Neural crest cell (in vitro differentiated cells): ENCODE measurements around the gene GGTLC3. TPM values are rescaled to one million over a fixed set of nuclear protein-coding genes. Genes with fewer than 3 reads are reported as not detected.
A peak's percentile ranks its signal among the peaks of the same experiment; 100 is the strongest.
"Not testable (repeated sequence)": the region's sequence is repeated elsewhere in the genome, so short reads cannot be mapped to it uniquely, and the experiment has no call there.

Source experiments
- DNase-seq: peaks from one replicate; pipeline ENCODE4 v3.0.0; 2021; ENCODE audit warnings: low read depth, mixed read lengths, low spot score
- H3K27ac Mint-ChIP-seq: one replicate; pipeline ENCODE4 v1.8.0; 2021; ENCODE audit warnings: mild to moderate bottlenecking, mixed read lengths; ENCODE audit not compliant: unreplicated experiment
- H3K27me3 Mint-ChIP-seq: 2 replicates; pipeline ENCODE4 v1.8.0; 2021; ENCODE audit warnings: low read depth, mild to moderate bottlenecking, mixed read lengths
- H3K36me3 Mint-ChIP-seq: 2 replicates; pipeline ENCODE4 v1.8.0; 2021; ENCODE audit warnings: low read depth, mild to moderate bottlenecking, mixed read lengths
- H3K4me1 Mint-ChIP-seq: 2 replicates; pipeline ENCODE4 v1.8.0; 2021; ENCODE audit warnings: mixed read lengths
- H3K4me3 Mint-ChIP-seq: one replicate; pipeline ENCODE4 v1.8.0; 2021; ENCODE audit warnings: mild to moderate bottlenecking, mixed read lengths
- H3K9me3 Mint-ChIP-seq: 2 replicates; pipeline ENCODE4 v1.8.0; 2021; ENCODE audit warnings: mixed read lengths
- total RNA-seq: library from RNA; stranded (reverse); gene quantifications from 2 replicates; pipeline ENCODE4 v1.2.1, GENCODE V29; 2021

GGTLC3 gene
- total RNA-seq, 1 donor from 2014 or later, result not detected

DNA sequence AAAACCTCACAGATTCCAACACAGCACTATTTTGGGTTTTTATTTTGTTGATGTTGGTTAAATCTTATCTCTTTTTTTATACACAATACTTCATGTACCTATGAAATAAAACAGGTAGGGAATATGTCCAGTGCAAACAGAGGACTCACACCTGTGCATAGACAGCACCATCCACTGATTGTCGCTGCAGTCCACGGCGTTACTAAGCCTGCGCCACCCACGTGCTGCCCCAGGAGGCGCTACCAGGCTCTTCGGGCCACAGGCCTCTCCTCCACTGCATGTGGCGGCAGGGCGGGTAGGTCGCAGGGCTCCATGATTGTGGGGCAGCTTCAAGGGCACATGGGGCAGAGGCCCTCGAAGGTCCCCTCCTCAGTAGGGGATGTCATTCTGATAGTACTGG, 15.7 kb upstream of the GGTLC3 start:
- H3K27me3 Mint-ChIP-seq, H3K27ac Mint-ChIP-seq, H3K9me3 Mint-ChIP-seq, H3K4me3 Mint-ChIP-seq, DNase-seq, H3K36me3 Mint-ChIP-seq, H3K4me1 Mint-ChIP-seq: not testable (repeated sequence)

GRCh38 chr22:18529416-18530145, 11.6 kb upstream of the GGTLC3 start:
- not testable (repeated sequence) for H3K36me3 Mint-ChIP-seq, H3K27me3 Mint-ChIP-seq, H3K27ac Mint-ChIP-seq, H3K4me3 Mint-ChIP-seq, H3K9me3 Mint-ChIP-seq, DNase-seq, H3K4me1 Mint-ChIP-seq

DNA sequence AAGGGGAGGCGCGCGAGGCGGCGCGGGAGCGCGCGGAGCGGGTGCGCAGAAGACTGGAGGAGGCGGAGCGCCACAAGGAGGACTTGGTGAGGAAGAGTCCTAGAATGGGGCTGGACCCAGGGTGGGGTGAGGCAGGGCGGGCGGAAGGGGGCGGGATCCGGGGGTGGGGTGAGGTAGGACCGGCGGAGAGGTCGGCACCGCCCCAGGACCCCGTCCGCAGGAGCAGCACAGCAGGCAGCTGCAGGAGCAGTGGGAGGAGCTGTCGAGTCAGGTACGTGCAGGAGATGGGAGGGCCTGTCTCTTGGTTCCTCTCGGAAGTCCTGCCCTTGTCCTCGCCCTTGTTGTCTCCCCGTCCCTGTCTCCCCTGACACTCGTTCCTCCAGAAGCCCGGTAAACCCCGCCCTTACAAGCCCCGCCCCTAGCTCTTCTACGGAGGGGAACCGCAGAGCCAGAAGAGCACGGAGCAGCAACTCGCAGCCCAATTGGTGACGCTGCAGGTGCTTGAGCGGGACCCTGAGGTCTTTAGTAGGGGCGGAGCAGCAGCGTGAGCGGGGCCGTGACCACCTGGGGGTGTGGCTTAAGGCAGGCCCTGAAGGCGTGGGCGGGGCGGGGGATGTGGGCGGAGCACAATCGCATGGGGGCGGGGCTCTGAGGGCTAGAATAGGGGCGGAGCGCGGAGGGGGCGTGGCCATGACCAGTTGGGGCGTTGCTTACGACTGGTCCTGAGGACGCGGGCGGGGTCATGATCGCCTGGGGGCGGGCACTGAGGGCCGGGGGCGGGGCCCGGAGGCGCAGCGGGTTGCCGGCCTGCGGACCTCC, 10.8 kb upstream of the GGTLC3 start:
- not testable (repeated sequence) for H3K4me1 Mint-ChIP-seq, H3K27me3 Mint-ChIP-seq, H3K36me3 Mint-ChIP-seq, H3K4me3 Mint-ChIP-seq, H3K9me3 Mint-ChIP-seq, H3K27ac Mint-ChIP-seq
- peak; percentile 72 for DNase-seq

GRCh38 chr22:18527752-18528596, 10.0 kb upstream of the GGTLC3 start, which contains the start of gene TMEM191B:
Gene TMEM191B, plus strand, starts transcription at chr22:18527802. Its CDS starts 179 bp downstream, at chr22:18527981.
- not testable (repeated sequence) for H3K36me3 Mint-ChIP-seq, H3K9me3 Mint-ChIP-seq, H3K4me1 Mint-ChIP-seq, DNase-seq, H3K4me3 Mint-ChIP-seq, H3K27ac Mint-ChIP-seq, H3K27me3 Mint-ChIP-seq

- H3K4me1 Mint-ChIP-seq, DNase-seq, H3K4me3 Mint-ChIP-seq: not testable (repeated sequence)
Measured at GRCh38 chr22:18523328-18523727, 5.4 kb upstream of the GGTLC3 start.

GRCh38 chr22:18522762-18523161, 4.8 kb upstream of the GGTLC3 start:
- H3K9me3 Mint-ChIP-seq, H3K27me3 Mint-ChIP-seq, H3K27ac Mint-ChIP-seq, H3K4me3 Mint-ChIP-seq, H3K4me1 Mint-ChIP-seq, DNase-seq, H3K36me3 Mint-ChIP-seq: not testable (repeated sequence)

More at GRCh38 chr22:18523328-18523727, 5.4 kb upstream of the GGTLC3 start:
- H3K36me3 Mint-ChIP-seq, H3K27me3 Mint-ChIP-seq, H3K9me3 Mint-ChIP-seq, H3K27ac Mint-ChIP-seq: not testable (repeated sequence)

GRCh38 chr22:18513454-18513853, 4.5 kb downstream of the GGTLC3 start:
- not testable (repeated sequence) for H3K27ac Mint-ChIP-seq

DNA sequence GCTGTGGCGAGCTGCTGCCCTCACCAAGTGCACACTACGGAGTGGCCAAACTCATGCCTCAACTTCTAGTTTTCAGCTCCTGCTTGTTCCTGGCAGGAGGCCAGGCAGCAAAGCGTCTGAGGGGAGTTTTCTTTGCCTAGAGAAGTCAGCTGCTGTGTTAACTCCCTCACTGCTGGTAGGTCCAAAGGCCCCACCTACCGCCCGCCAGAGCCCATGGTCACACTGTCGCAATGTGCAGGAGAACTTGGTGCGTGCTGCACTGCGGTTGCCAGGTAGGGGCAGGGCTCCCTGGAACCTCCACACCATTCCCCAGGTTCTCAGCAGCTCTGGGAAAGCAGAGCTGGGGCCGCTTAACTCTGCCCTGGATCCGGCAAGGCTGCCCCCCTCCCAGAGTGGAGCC, 5.6 kb downstream of the GGTLC3 start:
- H3K9me3 Mint-ChIP-seq, H3K4me1 Mint-ChIP-seq, H3K4me3 Mint-ChIP-seq, H3K27me3 Mint-ChIP-seq, DNase-seq, H3K36me3 Mint-ChIP-seq, H3K27ac Mint-ChIP-seq: not testable (repeated sequence)

More at GRCh38 chr22:18513454-18513853, 4.5 kb downstream of the GGTLC3 start:
- H3K4me1 Mint-ChIP-seq, H3K27me3 Mint-ChIP-seq, H3K36me3 Mint-ChIP-seq, H3K4me3 Mint-ChIP-seq, H3K9me3 Mint-ChIP-seq, DNase-seq: not testable (repeated sequence)

DNA sequence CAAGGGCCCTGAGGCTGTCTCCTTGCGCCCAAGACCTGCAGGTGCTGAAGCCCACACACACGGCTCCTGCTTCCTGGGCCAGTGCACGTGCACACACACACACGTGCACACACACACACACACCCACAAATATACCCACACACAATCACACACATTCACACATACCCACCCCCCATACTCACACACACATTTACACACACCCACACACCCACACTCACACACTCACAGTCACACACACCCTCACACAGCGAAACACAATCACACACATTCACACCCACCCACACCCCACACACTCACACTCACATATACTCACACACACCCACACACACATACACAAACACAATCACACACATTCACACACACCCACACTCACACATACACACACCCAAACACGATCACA, 6.6 kb downstream of the GGTLC3 start:
- not testable (repeated sequence) for DNase-seq, H3K4me1 Mint-ChIP-seq, H3K36me3 Mint-ChIP-seq, H3K9me3 Mint-ChIP-seq, H3K4me3 Mint-ChIP-seq, H3K27me3 Mint-ChIP-seq, H3K27ac Mint-ChIP-seq

DNA sequence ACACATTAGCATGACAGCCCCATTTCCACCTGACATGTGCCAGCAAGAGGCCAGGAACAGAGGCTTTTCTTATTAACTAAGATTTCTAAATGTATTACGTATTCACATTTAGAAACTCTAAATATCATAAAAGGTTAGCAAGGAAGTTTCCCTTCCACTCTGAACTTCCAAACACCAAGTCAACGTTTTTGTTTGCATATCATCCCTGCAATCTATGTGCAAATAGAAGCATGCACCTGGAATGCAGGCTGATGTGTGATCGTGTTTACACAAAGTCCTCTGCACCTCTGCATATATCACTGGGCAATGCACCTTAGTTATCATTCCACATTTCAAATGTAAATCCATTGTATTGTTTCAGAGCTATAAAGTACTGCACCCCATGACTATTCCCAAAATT, 21.7 kb downstream of the GGTLC3 start:
- not testable (repeated sequence) for DNase-seq, H3K9me3 Mint-ChIP-seq, H3K27me3 Mint-ChIP-seq, H3K27ac Mint-ChIP-seq, H3K36me3 Mint-ChIP-seq, H3K4me1 Mint-ChIP-seq, H3K4me3 Mint-ChIP-seq

Other genes starting within 250 kb of the GGTLC3 start
- 1.0 and 1.5 TPM in 2 replicates for gene TMEM191B, start 9.6 kb upstream of the GGTLC3 start, total RNA-seq
- 2.5 and 2.8 TPM in 2 replicates for gene RIMBP3, start 93.8 kb upstream of the GGTLC3 start, total RNA-seq